LNCAP (cell line): ENCODE results near the gene COL2A1.
A peak's percentile ranks its signal among the peaks of the same experiment; 100 is the strongest.

Experiments used
- TF ChIP-seq, protein P1 (sequence below): fragments of 450-650 bp; IDR thresholded peaks from 2 replicates; pipeline ENCODE4 v1.5.1; 2017; ENCODE audit warnings: mild to moderate bottlenecking

COL2A1 gene

DNA sequence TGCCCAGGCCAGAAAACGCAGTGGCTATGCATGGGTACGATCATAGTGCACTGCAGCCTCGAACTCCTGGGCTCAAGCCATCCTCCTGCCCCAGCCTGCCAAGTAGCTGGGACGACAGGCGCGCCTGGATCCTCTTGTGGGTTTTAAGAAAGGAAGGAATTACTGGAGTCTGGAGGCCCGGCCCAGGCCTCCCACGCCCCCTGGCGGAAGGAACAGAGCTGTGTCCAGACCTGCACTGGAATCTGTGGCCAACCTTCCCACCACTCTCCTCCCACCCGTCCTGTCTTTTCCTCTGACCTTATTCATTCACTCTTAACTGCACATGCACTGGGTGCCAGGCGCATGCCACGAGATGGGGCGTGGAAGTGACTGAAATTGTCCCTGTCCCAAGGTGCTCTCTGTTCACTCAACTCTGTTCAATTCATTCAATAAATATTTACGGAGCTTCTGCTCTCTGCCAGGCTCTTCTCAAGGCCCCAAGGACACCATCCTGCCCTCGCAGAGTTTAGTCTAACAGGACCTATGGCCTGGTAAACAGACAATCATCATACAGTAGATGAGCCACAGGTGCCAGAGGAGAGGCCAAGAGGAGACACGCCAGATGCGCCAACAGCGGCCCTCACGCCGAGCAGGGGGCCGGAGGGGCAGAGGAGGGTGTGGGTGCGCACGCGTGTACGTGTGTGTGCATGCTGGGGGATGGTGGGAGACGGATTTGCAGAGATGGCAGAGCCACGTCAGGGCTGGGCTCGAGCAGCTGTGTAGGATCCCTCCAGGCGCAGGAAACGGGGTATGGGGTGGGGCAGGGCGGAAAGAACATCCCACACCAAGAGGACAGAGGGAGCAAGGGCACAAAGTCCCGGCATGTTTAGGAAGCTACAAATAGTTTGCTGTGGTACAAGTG lies 54.6 kb downstream of the COL2A1 start:
- TF ChIP-seq, protein P1, sequence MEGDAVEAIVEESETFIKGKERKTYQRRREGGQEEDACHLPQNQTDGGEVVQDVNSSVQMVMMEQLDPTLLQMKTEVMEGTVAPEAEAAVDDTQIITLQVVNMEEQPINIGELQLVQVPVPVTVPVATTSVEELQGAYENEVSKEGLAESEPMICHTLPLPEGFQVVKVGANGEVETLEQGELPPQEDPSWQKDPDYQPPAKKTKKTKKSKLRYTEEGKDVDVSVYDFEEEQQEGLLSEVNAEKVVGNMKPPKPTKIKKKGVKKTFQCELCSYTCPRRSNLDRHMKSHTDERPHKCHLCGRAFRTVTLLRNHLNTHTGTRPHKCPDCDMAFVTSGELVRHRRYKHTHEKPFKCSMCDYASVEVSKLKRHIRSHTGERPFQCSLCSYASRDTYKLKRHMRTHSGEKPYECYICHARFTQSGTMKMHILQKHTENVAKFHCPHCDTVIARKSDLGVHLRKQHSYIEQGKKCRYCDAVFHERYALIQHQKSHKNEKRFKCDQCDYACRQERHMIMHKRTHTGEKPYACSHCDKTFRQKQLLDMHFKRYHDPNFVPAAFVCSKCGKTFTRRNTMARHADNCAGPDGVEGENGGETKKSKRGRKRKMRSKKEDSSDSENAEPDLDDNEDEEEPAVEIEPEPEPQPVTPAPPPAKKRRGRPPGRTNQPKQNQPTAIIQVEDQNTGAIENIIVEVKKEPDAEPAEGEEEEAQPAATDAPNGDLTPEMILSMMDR = peak; percentile 95

DNA sequence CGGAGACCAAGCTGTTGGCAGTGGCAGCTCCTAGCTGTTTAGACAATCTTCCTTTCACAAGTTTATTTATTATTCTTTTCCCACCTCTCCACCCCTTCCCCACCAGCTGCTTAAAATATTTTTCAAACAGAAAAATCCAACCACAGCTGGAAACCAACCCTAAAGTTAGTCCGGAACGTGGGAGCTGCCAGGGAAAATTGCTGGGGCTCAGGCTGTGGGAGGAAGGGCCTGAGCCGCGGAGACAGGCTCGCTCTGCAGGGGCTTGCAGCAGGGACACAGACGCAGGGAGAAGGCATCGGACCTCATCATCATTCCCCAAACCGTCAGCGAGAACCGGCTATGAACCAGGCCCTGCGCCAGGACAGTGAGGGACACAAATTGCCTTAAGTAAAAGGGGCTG lies 56.9 kb downstream of the COL2A1 start:
- TF ChIP-seq, protein P1 = no peak

DNA sequence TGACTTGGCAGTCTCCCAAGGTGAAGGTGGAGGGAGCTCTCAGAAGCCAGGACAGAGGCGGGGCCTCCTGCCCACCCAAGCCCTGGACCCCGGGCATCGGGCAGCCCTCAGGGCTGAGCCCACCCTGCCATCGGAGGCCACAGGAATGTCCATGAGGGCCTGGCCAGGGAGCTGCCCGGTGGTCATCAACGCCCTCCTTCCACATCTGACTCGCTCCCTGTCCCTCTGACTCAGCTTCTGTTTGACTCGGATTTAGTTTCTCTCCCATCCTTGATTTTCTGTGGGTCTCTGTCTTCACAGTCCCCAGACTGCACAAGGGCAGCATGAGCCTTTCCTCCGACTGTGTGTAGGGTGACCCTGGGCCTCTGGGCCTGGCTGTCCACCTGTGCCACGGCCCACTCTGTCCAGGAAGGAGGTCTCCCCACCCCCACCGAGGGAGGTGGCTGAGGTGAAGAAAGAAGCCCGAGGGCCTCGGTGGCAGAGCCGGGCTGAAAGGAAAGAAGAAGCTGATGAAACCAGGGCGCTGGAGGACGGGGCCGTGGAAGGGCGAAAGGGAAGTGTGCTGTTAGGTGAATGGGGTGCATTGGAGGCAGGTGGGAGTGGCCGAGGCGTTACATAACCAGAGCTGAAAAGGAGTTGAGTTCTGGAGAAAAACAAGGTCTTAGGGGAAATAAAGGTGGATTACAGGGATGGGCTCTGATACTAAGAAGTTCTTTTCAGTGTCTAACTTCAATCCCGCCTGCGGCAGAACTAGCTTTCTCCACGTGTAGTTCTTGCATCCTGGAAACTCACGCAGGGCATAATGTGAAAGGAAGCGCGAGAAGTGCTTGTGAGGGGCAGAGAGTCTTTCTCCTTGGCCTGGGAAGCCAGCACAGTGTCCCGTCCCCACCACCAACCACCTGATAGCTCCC lies 57.6 kb downstream of the COL2A1 start:
- TF ChIP-seq, protein P1 = no peak

DNA sequence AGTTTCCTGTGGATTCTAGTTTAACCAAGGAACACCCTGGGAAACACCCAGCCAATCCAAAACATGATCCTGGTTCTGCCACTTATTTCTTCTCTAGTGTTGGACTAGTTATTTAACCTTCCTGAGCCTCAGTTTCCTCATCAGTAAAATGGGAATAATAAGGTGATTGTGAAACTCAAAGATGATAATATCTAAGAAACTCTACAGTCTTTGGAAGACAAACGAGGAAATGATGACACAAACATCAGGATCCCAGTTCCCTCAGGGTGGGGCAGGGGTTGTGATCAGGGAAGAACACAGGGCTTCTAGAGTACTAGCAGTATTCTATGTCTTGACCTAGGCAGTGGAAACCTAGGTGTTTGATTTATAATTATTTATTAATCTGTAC lies 58.9 kb downstream of the COL2A1 start:
- TF ChIP-seq, protein P1 = no peak

DNA sequence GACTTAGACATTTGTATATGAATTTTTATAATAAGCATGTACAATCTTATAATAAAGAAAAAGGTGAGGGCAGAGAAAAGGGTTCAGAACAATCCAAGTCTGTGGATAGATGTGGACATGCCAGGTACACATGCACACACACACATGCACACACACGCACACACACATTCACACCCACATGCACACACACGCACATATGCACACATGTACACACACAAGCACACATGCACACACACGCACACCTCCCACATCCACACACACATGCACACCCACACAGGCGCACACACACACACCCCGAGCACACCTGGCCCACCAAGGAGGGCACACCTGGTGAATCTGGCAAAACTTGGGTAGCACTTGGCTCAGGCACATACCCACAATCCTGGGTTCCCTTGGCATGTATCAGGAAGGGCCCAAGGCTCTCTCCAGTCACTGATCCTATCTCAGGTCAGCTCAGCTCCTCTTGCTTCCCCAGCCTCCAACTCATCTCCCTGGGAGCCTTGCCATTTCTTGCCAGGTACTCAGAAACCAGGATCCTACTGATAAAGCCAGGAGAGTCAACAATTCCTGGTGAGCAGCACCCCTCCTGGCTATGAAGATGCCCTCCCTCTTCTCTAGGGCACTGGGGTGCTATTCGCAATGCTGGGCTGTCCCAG lies 59.5 kb downstream of the COL2A1 start:
- TF ChIP-seq, protein P1 = no peak

DNA sequence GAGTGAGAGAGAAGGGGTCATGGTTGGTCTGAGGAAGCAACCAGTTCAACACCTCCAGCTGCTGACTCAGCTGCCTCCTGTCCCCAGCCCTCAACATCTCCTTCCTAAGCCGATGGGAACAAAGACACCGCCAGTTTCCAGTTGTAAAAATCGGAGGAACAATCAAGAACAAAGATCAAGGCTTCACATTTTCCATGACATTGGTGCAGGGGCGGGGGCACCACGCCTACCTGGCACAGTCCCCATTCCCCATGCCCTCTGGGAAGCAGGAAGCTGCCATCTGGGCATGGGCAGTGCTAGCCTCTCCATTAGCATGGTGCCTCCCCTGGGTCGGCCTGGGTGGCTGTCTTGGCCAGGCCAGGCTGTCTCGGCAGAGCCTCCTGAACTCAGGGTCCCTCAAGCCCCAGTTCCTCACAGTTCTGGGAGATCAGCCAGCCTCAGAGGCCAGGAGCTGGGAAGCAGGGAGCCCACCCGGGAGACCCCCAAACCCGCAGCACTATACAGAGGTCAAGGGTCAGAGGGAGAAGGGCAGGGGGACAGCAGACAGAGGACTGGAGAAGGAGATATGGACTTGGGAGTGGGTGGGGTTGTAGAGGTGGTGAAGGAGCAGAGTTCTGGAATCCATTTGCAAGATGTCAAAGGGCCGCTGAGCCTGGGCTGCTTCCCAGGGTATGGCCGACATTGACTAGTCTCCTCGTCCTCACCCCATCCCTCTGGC lies 60.5 kb downstream of the COL2A1 start:
- TF ChIP-seq, protein P1 = no peak
